ENCODE measurements around the gene SETD4.

The SETD4 gene

DNA sequence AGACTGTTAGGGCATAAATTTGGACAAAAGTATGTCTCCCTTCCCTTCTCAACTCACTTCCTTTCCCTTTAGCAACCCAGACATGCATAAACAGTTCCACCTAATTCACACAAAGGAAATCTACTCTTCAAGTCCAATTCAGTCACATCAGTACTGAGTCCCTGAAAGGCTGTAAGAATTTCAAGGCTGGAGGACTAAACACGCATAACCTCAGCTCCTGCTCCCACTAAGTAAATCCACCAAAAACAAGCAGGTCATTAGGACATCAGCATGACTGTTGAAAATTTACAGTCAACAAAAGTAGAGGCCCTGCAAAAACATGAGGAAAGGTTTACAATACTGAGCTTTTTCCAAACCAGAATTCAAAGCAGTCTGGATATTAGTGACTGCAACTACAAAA, 18.4 kb downstream of the SETD4 start:
- no peak for DNase-seq

DNA sequence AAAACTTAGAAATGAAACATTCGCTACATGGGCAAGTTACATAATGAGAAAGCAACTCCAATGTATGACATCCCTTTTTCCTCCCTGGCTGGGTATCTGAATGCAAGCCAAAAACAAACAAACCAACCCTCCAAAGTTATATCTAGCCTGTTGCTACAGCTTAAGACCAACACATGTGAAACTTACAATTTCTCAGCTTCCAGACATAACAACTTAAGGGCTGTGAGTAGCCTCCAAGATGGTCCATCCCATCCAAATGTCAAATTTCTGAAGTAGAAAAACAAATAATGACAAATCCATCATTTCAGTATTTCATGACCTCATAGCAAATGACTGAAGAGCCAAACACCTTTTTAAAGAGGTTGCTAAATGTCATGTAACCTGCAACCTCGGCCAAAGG, 19.9 kb downstream of the SETD4 start:
- no peak for DNase-seq

DNA sequence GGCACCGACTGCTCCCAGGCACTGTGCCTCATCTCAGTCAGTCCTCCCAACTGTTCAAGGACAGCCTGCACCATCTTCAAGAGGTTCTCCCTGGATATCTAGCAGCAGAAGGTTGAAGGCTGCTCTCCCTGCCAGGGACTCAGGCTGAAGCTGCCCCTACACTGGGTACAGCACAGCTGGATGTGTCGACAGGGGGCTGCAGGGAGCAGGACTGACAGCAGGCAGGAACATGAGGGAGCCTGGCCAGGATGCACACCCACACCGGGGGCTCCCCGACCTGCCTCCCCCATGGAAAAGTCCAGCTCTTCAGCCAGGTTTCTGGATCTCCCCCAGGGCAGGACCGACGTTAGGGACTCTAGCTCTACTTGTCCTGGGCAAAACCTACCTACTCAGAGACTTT, 20.5 kb downstream of the SETD4 start:
- no peak for DNase-seq

GRCh38 chr21:36038701-36039497, 21.4 kb downstream of the SETD4 start:
- no peak for DNase-seq

DNA sequence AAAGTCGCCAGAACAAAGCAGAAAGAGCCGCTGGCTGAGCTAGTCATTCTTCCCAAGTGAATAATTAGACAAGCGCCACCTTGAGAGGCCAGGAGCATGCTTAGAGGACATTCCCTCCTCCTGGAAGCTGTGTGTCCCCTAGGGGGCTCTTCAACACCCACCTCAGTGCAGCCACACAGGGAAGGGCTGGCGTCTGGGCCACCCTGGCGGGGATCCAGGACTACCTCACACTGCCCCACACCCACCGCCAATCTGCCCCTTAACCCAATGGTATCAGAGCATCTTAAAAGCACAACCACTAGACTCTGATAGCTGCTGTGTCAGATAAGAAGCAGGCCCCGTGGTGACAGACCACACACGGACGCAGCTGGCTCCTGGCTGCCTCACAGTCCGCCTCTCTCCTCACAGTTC, 24.9 kb downstream of the SETD4 start:
- no peak for DNase-seq

- no peak for DNase-seq
Measured at GRCh38 chr21:36034211-36034913, 26.0 kb downstream of the SETD4 start.

- no peak for DNase-seq
Measured at GRCh38 chr21:36032647-36033406, 27.5 kb downstream of the SETD4 start.

DNA sequence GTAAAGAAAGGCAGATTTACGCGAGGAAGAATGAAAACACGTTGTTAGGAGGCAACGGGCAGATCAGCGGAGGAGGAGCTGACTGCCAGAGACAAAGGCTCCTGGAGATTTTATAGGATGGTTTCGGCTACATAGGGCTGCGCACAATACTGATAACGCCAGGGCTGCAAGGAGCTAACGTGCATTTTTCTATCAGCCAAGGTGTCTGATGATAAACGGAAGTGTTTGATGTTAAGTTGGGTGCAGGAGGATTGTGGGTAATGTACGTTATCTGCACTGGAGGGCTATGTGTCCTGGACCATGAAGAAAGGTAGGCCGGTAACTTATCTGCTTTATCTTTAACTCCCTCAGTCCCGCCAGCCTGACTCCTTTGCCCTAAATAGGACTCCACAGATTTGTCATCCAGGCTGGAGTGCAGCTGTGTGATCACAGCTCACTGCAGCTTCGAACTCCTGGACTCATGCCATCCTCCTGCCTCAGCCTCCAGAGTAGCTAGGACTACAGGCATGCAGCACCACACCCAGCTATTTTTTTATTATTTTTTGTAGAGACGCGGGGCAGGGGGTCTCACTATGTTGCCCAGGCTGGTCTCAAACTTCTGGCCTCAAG, 29.6 kb downstream of the SETD4 start:
- DNase-seq = peak; percentile 23

GRCh38 chr21:36029309-36029708, 31.0 kb downstream of the SETD4 start:
- no peak for DNase-seq

- peak; percentile 72 for DNase-seq
Measured at GRCh38 chr21:36028127-36029069, 31.9 kb downstream of the SETD4 start.

- DNase-seq = no peak
Measured at GRCh38 chr21:36027347-36027746, 33.0 kb downstream of the SETD4 start.

DNA sequence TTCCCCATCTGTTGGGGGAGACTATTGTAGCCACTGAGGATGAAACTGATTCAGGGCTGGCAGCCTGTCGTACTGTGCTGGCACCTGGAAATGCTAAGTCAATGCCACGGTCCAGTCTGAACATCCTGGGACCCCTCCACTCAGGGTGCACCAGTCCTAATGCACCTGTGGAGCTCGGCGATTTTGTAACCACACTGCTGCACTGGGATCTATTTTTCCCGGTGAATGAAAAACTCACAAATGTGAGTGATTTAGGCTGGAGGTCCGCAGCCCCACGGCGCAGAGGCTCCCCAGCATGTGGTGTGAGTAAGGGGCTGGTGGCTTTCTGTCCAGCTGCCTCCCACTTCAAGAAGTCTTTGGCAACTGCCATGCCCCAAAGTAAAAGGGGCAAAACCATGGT, 35.5 kb downstream of the SETD4 start:
- no peak for DNase-seq

GRCh38 chr21:36023092-36023480, 37.2 kb downstream of the SETD4 start:
- DNase-seq = peak; percentile 35

DNA sequence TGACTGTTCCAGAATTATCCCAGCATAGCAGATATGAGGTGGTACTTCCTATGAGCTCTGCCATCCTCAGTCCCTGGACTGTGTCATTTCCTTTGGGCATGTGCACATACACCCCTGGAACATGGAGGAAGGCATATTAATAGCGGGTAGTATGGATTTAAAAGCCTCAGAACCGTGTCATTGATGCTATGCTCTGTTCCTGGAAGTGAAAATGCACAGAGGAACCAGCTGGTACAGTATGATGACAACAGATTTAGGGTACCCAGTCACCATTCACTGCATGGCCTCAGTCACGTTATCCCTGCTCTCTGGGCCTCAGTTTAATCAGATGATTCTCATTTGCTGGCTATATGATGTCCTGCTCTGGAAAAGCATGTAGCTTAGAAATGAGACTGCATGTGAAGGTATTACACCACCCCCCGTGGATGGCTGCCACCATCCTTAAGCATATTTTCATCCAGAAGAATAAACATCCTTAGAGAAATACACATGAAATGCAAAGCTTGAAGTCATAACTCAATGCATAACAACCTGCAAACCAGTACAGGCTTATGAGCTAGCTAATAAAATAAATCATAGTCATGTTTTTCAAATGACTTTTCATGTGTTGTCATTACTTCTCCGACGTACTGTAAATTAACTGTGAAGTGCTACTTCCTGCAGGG, 37.8 kb downstream of the SETD4 start:
- DNase-seq = peak; percentile 38

DNA sequence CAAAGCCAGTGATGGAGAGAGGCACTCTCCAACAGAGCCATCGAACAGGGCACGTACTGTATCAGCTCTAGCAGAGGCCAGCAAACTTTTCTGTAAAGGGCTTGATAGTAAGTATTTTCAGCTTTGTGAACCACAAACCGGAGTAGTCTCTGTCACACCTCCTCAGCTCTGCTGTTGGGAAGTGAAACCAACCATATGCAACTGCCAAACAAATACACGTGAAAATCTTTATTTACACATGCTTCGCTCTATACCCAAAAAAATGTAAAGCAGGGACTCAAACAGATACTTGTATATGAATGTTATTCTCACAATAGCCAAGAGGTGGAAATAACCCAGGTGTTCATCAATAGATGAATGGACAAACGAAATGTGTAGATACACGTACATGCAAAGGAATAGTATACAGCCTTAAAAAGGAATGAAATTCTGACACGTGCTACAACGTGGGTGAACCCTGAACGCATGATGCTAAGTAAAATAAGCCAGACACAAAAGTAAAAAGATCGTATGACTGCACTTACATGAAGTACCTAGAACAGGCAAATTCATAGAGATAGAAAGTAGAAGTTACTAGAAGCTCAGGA, 39.0 kb downstream of the SETD4 start:
- DNase-seq = no peak

DNA sequence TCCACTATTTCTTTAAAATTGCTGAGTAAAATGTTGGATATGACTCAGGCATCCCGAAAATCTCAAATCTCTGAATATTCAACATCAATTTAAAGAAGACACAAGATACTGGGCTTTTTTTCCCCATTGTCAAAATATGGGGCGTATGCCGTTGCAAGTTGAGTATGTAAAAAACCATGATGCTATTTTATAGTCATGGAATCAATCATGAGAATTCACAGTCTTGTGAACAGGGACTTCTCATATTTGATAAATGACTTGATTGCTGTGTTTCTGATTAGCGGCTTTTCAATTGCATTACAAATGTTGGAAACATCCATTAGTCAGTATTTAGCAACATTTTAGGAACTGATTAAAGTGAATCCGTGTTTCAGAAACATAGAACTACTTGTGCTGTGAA, 45.3 kb downstream of the SETD4 start:
- peak; percentile 64 for DNase-seq

- no peak for DNase-seq
Measured at GRCh38 chr21:36010801-36011200, 49.5 kb downstream of the SETD4 start.

DNA sequence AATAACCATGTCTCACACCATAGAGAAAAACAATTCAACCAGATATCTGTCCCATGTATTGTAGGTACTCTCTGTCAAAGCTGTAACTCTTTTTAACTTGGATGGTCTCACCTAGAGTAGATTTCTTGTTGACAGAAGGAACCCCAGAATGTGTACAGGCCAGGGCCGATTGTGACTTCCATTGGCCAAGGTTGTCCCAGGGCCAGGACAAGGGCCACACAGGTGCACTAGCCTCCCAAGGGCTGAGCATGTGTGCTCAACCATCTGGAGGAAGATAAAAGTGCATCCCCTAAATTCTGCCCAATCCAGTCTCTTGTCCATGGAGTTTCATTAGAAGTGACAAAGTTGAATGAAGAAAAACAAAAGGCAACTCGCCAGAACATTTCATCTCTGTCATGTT, 51.8 kb downstream of the SETD4 start:
- no peak for DNase-seq

DNA sequence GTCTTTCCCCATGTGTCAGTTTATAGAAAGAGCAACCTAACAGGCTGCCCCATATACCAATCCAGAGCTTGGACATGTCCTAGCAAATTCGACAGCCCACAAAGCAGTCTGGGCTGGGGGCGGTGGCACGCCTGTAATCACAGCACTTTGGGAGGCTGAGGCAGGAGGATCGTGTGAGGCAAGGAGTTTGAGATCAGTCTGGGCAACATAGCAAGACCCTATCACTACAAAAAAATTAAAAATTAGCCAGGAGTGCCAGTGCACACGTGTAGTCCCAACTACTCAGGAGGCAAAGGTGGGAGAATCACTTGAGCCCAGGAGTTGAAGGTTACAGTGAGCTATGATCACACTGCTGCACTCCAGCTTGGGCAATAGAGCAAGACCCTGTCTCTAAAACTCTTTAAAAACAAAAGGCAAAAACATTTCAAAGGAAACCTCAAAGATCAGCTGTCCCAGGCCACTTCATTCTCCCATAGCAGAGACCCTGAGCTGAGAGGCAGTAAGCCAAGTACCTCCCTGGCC, 54.4 kb downstream of the SETD4 start:
- no peak for DNase-seq

DNA sequence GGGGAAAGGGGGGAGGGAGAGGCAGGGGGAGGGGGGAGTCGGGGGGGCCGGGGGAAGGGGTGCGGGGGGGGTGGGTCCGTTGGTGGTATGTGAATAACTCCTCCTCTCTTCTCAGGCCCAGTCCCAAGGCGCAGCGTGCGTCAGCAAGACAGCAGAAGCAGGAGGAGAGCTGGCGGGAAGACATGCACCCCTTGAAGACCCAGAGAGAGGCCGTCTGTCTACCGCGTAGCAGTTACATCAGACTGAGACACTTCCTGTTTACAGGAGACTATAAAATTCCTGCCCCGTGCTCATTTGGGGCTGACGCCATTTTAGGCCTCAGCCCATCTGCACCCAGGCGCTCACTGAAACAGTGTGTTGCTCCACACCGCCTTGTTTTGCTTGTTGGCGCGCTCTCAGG, 55.3 kb downstream of the SETD4 start:
- DNase-seq = peak; percentile 14

DNA sequence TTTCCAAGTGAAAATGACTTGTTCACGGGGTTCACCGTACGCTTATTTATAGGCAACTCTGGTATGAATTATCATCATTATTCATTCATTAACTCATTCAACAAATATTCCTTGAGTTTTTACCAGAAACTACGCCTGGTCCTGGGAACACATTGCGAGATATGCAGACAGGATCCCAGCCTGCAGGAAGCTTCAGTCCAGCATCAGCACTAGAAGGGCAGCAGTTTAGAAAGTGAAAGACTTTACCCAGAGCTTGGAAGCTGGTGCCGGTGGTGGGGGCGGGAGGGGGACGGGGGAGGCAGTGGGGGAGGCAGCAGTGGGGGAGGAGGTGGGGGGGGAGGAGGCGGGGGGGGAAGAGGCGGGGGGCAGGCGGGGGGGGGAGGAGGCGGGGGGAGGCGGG, 55.9 kb downstream of the SETD4 start:
- peak; percentile 16 for DNase-seq
